Activated CD8-positive, alpha-beta memory T cell treated with anti-CD3 and anti-CD28 coated beads for 24 hours (primary cell): ENCODE measurements around the gene NFKB1.
"Not testable (repeated sequence)": the region's sequence is repeated elsewhere in the genome, so short reads cannot be mapped to it uniquely, and the experiment has no call there.

Experiments
- DNase-seq: peaks from one replicate; pipeline ENCODE4 v3.0.0-alpha.2; 2020

The NFKB1 gene, protein sequence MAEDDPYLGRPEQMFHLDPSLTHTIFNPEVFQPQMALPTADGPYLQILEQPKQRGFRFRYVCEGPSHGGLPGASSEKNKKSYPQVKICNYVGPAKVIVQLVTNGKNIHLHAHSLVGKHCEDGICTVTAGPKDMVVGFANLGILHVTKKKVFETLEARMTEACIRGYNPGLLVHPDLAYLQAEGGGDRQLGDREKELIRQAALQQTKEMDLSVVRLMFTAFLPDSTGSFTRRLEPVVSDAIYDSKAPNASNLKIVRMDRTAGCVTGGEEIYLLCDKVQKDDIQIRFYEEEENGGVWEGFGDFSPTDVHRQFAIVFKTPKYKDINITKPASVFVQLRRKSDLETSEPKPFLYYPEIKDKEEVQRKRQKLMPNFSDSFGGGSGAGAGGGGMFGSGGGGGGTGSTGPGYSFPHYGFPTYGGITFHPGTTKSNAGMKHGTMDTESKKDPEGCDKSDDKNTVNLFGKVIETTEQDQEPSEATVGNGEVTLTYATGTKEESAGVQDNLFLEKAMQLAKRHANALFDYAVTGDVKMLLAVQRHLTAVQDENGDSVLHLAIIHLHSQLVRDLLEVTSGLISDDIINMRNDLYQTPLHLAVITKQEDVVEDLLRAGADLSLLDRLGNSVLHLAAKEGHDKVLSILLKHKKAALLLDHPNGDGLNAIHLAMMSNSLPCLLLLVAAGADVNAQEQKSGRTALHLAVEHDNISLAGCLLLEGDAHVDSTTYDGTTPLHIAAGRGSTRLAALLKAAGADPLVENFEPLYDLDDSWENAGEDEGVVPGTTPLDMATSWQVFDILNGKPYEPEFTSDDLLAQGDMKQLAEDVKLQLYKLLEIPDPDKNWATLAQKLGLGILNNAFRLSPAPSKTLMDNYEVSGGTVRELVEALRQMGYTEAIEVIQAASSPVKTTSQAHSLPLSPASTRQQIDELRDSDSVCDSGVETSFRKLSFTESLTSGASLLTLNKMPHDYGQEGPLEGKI

DNA sequence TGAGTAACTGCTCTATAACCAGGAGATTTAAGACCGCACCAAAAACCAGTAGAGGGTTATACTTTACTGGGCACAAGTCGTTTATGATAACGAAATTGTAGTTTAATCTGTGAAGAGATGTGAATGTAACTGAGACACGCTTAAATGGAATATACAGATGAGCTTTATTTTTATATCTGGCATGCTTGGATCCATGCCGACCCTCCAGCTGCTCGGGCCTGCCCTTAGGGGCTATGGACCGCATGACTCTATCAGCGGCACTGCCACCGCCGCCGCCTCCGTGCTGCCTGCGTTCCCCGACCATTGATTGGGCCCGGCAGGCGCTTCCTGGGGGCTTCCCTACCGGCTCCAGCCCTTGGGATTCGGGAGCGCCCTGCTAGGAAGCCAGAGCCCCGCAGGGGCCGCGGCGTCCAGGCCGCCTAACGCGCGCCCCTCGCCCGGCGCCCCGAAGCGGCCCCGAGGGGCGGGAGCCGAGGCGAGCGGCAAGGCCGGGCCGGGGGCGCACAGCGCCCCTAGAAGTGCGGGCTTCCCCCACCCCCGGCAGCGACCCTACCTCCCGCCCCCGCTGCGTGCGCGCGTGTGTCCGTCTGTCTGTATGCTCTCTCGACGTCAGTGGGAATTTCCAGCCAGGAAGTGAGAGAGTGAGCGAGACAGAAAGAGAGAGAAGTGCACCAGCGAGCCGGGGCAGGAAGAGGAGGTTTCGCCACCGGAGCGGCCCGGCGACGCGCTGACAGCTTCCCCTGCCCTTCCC is at the start of gene NFKB1:
Gene NFKB1, plus strand, starts transcription at position 664 of the 751 bp plus-strand sequence. CDS start 24,160 bp downstream, outside the sequence.
- peak; percentile 88 for DNase-seq

- DNase-seq = no peak
Measured at GRCh38 chr4:102452854-102453253, 48.3 kb upstream of the NFKB1 start.

DNA sequence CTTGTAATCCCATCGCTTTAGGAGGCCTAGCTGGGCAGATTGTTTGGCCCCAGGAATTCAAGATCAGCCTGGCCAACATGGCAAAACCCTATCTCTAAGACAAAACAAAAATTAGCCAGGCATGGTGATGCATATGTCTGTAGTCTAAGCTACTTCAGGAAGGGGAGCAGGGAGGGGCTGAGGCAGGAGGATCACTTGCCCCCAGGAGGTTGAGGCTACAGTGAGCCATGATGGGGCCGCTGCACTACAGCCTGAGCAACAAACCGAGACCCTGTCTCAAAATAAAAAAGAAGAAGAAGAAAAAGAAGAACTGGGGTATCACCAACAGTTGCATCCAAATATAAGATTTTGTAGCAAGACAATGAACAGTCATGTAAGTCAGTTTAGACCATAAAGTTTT is 47.3 kb upstream of the NFKB1 start:
- no peak for DNase-seq

- no peak for DNase-seq
Measured at GRCh38 chr4:102454268-102454667, 46.9 kb upstream of the NFKB1 start.

DNA sequence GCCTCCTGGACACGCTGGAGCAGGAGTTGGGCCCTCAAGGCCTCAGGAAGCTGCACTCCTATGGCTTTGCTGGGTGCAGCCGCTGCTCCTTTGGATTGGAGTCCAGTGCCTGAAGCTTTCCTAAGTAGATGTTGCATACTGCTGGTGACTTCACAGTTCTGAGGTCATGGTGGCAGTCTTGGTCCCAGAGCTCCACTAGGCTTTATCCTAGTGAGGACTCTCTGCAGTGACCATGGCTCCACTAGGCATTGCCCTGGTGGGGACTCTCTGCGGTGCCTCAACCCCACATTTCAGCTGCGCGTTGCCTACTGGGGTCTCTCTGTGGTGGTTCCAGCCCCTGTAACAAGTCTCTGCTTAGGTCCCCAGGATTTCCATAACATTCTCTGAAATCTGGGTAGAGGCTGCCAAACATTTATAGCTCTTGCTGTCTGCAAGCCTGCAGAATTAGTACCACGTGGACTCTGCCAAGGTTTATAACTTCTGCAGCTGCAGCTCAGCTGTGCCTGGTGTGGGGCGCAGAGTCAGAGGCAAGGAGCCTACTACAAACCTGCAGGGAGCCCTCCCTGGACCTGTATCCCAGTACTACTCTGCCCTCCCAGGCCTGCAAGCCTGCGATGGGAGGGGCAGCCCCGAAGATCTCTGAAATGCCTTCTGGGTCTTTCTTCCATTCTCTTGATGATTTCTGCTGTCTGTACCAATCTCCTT is 46.0 kb upstream of the NFKB1 start:
- no peak for DNase-seq

DNA sequence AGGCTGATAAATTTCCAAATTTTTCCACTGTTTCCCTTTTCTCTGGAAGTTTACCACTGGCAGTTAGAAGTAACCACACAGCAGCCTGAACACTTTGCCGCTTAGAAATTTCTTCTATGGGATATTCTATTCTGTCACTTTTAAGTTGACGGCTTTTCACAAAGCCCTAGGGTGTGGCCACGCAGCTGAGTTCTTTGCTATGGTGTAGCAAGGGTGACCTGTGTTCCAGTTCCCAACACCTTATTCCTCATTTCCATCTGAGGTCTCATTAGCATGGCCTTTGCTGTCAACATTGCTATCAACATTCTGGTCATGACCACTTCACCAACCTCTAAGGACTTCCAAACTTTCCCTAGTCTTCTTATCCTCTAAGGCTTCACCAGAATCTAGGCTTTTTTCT is 45.4 kb upstream of the NFKB1 start:
- no peak for DNase-seq

GRCh38 chr4:102466298-102466697 is 34.9 kb upstream of the NFKB1 start:
- no peak for DNase-seq

GRCh38 chr4:102469806-102470205 is 31.4 kb upstream of the NFKB1 start:
- DNase-seq = no peak

GRCh38 chr4:102472441-102473013 is 28.6 kb upstream of the NFKB1 start:
- no peak for DNase-seq

GRCh38 chr4:102473476-102473875 is 27.7 kb upstream of the NFKB1 start:
- DNase-seq = no peak

GRCh38 chr4:102474736-102475504 is 26.2 kb upstream of the NFKB1 start:
- no peak for DNase-seq

GRCh38 chr4:102477657-102478056 is 23.5 kb upstream of the NFKB1 start:
- DNase-seq = no peak

DNA sequence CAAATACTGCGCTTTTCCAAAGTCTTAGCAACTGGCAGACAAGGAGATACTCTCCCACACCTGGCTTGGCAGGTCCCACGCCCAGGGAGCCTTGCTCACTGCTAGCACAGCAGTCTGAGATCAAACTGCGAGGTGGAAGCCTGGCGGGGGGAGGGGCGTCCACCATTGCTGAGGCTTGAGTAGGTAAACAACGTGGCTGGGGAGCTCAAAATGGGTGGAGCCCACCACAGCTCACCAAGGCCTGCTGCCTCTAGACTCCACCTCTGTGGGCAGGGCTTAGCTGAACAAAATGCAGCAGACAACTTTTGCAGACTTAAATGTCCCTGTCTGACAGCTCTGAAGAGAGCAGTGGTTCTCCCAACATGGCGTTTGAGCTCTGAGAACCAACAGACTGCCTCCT is 23.0 kb upstream of the NFKB1 start:
- DNase-seq = no peak

DNA sequence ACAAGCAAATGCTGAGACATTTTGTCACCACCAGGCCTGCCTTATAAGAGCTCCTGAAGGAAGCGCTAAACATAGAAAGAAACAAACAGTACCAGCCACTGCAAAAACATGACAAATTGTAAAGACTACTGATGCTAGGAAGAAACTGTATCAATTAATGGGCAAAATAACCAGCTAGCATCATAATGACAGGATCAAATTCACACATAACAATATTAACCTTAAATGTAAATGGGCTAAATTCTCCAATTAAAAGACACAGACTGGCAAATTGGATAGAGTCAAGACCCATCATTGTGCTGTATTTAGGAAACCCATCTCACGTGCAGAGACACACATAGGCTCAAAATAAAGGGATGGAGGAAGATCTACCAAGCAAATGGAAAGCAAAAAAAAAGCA is 21.3 kb upstream of the NFKB1 start:
- not testable (repeated sequence) for DNase-seq

- no peak for DNase-seq
Measured at GRCh38 chr4:102483120-102483519, 18.0 kb upstream of the NFKB1 start.

- DNase-seq = not testable (repeated sequence)
Measured at GRCh38 chr4:102483990-102484692, 17.0 kb upstream of the NFKB1 start.

DNA sequence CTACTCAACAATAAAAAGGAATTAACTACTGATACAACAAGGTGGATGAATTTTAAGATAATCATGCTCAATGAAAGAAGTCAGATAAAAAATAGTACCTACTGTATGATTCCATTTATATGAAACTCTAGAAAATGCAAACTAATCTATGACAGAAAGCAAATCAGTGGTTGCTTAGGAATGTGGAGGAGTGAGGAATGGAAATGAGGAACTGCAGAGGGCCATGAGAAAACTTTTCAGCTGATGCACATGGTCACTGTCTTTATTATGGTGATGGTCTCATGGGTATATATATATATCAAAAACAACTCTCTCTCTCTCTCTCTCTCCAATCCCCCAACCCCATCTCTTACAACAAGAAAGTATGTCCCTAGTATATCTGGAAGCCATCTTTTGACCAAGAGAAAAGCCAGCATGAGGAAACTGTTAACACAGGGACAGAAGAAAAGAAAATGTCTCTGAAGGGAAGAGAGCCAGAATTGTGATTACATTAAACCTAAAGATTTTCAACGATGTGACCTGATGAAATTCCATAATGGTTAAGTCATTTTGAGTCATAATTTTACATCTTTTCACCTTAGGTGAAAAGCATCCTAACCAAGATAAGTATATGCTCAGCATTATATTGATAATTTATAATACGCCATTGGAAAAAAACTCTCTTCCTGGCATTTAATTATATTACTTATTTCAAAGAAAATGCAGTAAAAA is 8.5 kb upstream of the NFKB1 start:
- DNase-seq = no peak

GRCh38 chr4:102493257-102493656 is 7.9 kb upstream of the NFKB1 start:
- DNase-seq = no peak

DNA sequence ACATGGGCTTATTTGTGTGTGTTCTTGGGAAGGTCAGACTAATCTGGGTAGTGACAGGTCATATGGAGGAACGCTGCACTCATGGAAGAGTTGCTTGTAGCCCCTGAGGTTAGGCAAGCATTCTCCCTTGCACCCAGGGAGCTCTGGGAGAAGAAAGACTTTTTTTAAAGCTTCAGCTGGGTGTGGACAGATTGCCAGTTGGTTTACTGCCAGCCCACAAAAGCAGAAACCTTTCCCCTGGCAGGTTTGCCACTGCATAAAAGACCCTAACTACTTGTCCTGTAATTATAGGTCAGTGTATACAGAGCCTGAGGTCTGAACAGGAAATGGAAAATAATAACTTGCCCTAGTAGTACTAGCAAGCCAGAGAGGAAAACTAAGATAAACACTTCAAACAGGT is 7.4 kb upstream of the NFKB1 start:
- DNase-seq = no peak

GRCh38 chr4:102494603-102495002 is 6.6 kb upstream of the NFKB1 start:
- no peak for DNase-seq
